GM19395 (cell line): Measurements from ENCODE around the gene RAB3A.
"Not testable (repeated sequence)": the region's sequence is repeated elsewhere in the genome, so short reads cannot be mapped to it uniquely, and the experiment has no call there.

ENCODE experiments used
- ATAC-seq: cut with Tn5 transposase; IDR thresholded peaks from one replicate; pipeline ENCODE4 v1.9.1; 2021; ENCODE audit warnings: mild to moderate bottlenecking, moderate library complexity; ENCODE audit not compliant: unreplicated experiment

Gene RAB3A

DNA sequence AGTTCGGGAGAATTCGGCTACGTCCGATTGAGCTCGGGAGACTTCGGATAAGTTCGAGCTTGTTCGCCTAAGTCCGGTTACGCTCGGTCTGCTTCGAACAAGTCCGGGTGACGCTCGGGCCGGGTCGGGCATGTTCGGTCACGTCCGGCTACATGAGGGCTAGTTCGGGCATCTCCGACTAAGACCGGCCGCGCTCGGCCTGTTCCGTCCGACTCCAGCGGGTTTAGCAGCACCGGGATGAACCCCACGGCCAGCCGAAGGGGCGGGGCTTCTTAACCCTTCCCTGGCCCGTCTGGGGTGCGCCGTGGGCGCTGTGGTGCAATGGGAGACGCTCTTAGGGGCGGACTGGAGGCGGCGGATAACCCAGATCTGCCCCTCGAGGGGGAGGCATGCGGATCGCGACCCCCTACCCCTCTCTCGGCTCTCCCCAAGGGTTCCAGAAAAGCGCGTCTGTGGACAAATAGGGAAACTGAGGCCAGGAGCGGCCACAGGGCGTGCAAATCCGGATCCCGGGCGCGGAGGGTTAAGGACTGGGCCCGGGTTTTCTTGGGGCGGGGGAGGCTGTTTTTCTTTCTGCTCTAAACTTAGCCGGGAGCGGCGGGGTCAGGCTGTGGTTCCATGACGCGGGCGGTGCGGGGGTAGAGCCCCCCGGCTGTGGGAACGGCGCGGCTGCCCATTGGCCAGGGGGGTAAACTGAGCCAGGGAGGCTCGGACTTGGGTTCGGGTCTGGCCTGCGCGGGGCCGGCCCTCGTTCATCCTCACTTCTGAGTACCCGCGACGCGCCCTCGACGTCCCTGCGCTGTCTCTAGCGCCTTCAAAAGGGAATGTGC, 20.9 kb upstream of the RAB3A start:
- ATAC-seq = peak; percentile 90

DNA sequence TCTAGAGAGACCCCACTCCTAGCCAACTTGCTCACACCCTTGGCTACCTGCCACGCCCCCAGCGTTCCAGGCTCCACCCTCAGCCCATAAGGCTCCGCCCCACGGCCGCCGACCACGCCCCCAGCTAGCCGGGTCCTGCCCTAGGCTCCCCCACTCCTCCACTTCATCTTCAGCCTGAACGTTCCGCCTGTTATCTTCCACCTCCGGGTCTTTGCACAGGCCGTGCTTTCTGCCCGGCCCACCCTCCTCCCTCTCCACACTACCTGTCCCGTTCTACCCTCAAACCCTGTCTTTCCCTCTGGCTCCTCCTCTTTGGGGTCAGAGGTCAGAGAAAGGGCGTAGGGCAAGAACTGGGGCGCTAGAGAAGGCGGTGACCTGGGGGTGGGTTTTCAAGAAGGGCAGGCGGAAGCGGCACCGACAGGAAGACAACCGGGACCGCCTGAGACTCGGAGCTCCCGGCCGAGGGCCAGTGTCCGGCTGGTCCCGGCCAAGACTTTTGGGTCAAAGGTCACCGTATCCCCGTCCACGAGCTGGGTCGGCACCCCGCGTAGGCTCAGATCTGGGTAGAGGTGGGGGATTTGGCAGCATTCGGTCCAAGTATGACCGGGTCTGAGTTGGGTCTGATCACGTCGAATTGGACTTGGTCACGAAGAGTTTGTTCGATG, 20.1 kb upstream of the RAB3A start:
- no peak for ATAC-seq

DNA sequence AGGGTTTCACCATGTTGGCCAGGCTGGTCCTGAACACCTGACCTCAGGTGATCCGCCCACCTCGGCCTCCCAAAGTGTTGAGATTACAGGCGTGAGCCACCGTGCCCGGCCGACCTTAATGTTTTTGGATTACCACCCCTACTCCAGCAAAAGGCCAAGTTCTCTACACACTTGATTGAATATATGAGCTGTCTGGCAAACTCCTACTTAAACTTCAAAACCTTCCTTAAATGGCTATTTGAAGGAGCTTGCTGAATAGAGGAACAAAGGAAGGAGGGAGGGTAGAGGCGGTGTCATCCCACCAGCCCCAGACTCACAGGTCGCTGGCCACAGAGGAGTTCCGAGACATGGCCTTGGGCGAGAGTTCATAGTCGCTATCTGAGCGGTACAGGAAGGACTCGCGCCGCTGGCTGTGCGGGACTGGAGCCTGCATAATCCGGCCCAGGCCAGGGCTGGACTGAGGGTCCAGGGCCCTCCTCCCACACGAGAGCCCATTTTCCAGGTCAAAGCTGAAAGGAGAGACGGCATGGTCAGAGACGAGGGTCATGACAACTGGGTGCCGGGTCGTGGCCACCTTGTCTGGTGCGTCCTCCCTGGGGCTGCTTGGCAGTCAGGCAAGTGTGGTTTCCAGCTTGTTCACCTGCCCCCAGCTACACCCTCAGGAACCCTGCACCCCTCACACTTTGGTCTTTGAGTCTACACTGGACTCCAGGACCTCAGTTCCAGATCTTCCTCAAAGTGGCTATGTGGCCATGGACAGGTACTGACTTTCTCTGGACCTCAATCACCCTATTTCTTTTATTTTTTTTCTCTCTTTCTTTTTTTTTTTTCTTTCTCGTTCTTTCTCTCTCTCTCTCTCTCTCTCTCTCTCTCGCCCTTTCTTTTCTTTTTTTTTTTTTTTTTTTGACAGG, 18.2 kb upstream of the RAB3A start:
- ATAC-seq = no peak

DNA sequence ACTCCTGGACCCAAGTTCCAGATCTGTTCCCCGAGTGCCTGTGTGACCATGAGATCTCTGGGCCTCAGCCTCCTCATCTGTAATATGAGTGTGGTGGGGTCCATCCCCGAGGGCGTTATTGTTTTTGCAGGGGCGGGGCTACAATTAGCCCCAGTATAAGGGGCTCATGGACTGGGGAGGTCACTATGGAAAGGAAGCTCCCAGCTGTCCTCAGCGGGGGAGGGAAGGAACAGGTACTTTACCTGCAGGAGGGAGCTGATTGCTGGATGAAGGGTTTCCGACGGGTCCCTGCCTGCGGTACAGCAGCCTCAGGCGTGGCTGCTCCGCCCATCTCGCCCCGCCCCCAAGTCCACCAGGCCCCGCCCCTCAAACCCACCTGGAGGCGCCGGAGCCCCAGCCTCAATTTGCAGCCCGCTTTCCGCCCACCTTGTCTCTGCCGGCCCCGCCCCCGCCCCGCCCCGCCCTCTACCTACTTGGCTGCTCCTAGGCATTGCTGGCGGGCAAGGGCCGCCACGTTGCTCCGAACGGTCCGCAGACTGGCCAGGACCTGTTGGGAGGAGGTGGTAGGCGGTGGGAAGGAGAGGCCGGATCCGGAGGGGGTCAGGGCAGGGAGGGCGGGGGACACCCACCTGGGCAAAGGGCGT, 16.9 kb upstream of the RAB3A start:
- ATAC-seq = no peak

DNA sequence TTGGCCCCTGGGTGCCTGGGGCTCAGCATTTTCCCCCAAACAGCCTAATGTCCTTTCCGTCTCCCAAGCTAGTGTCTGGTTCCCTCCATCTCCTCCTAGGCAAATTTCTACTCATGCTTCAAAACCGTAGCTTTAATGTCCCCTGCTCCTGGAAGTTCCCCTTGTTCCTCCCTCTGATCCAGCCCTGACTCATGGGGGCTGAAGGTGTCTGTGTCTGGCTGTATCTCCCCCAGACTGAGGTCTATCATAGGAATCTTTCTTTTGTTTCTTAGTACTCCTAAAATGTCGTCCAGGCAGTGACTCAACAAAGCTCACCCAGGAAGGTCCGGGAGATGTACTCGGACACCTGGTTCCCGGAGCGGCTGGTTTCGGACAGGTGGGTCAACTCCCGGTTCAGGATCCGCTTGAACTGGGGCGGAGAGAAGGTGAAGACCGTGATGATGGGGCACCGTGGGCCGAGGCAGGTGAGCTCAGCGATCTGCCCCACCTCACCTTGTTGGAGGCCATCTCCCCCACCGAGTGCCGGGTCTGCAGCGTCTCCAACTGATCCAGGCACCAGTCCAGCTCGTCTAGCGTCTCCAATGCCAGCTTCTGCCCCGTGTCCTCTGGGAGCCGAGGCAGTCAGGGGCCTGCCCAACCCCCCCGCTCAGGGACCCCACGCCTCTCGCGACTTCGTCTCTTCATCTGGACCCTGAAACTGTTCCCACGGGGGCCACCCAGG, 16.2 kb upstream of the RAB3A start:
- no peak for ATAC-seq

DNA sequence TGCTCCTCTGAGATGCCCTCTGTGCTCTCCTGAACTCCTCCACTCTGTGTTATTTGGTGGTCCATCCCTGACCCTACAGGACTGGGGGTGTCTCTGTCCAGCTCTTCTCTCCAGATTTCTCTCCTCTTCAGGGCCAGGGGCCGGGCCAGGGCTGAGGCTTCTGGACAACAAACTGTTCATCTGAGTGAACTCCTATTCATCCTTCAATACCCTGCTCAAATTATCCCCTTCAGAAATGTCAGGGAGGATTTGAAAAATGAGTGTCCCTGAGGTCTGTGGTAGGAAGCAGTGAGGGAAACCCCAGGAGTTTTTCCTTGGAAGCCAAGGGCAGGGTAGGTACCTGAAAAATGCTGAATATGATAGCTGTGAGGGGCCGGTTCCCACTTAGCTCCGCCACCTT, 14.8 kb upstream of the RAB3A start:
- no peak for ATAC-seq

DNA sequence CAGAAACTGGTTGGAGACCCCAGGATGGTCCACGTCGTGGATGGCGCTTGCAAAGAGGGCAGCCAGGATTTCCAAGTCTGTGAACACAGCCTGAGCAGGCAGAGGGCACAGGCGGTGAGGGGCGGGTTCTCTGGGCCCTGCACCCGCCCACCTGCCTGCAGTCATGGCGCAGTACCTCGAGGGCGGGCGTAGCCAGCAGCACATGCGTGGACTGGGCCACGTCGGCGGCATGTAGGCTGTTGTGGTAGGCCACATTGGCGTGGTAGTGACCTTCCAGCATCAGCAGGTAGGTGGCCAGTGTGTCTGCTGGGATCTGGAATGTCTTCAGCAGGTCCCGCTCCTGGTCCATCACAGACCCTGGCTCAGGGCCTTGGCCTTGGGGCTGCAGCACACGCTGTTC, 14.3 kb upstream of the RAB3A start:
- no peak for ATAC-seq

DNA sequence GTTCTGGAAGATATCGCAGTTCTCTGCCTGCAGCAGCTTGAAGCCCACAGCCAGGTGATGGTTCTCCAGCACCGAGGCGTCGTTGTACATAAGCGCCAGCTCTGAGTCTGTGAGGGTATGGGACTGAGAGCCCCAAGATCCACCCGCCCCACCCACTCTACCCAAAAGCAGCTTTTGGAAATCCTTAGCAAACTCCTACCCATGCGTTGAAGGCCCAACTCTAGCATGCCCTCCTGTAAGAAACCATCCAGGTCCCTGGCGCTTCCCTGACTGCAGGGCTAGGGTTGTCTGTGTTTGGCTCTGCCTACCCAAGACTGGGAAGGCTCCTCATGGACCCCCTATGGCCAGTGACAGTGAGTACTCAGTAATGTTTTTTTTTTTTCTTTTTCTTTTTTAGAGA, 12.9 kb upstream of the RAB3A start:
- ATAC-seq = no peak

DNA sequence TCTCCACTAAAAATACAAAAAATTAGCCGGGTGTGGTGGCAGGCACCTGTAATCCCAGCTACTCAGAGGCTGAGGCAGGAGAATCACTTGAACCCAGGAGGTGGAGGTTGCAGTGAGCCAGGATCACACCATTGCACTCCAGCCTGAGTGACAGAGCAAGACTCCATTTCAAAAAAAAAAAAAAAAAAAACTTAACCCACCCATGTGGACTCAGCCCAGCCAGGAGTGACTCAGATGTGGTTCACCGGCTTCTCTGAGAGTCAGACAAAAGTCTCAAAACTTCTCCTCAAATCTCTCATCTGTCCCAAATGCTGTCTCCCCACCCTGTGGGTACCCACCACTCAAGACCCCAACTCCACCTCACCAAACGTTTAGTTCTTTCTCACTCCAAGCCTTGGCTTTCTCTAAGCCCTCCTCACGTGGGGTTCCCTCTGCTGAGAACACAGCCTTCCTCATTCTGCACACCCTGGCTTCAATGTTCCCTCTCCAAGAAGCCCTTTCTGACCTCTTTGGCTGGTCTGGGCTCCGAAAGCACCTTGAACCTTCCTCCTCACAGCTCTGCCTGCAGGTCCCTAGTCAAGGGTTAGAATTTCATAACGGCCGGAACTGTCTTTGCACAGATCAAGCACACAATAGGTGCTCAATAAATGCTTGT, 11.1 kb upstream of the RAB3A start:
- no peak for ATAC-seq

DNA sequence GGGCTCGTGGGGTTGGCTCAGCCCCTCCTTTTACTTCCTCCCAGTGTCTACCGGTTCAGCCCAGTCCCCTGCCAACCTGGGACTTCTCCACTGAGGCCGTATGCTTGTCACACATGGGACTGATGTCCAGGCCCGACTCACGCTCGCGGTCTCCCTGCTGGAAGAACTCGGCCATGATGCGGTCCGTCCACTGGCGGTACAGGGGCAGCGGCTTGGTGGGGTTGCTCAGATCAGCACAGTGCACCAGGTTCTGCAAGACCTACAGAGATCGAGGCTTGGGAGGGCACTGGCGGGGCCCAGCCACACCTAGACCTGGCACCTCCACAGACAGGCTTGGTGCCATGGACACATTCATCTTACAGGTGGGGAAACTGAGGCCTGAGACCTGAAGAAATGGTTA, 7.8 kb upstream of the RAB3A start:
- ATAC-seq = no peak

DNA sequence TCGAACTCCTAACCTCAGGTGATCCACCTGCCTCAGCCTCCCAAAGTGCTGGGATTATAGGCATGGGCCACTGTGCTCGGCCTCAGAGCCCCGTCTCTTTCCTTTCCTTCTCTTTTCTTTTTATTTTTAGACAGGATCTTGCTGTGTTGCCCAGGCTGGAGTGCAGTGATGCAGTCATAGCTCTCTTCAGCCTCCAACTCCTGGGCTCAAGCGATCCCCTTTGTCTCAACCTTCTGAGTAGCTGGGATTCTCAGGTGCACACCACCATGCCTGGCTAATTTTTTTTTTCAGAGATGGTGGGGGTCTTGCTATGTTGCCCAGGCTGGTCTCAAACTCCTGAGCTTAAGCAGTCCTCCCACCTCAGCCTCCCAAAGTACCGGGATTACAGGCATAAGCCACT, 6.1 kb upstream of the RAB3A start:
- ATAC-seq = not testable (repeated sequence)

DNA sequence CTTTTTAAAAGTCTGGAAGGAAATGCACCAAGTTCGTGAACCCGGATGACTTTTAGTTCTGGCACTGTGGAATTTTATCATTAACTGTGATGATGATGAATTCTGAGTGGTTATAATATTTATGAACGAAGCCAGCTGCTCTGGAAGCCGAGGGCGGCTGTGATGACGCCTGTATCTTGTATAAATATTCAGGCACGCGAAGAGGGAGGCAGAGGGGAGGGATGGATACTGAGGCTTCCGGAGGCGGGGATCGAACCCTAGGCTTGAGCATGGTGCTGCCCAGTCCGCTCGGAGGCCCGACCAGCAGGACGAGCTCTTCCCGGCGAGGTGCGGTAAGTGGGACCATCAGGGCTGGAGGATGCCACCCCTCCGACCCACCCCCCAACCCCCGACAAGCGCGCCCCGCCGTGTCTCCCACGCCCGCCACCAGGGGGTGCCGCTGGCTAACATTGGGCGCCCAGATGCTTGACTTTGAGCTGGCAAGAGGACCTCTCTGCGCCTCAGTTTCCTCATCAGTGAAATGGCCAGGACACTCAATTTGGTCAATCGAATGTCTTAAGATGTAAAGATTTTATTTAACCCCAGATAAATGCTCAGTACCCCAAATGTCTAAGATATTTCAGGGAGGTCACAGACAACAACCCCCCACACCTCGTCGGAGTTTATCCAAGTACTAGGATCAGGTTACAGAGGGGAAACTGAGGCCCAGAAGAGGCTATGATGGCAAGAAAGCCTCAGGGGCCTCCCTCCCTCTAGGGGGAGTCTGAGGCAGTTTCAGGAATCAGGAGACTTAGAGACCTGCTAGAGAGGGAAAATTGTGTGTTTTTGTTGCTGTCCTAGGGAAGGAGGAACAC, 4.5 kb upstream of the RAB3A start:
- ATAC-seq = no peak

DNA sequence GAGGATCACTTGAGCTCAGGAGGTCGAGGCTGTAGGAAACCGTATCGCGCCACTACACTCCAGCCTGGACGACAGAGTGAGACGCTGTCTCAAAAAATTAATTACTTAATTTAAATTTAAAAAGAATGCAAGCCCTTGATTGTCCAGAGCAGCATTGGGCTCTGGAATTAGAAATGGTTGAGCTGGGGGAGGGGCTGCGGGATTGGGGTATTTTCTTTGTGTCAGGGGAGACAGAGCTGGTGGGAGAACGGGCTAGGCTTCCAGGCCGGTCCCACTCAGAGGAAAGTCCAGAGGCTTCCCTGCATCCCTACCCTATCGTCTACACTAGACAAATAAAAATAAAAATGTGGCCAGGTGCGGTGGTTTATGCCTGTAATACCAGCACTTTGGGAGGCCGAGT, 2.2 kb upstream of the RAB3A start:
- ATAC-seq = no peak

DNA sequence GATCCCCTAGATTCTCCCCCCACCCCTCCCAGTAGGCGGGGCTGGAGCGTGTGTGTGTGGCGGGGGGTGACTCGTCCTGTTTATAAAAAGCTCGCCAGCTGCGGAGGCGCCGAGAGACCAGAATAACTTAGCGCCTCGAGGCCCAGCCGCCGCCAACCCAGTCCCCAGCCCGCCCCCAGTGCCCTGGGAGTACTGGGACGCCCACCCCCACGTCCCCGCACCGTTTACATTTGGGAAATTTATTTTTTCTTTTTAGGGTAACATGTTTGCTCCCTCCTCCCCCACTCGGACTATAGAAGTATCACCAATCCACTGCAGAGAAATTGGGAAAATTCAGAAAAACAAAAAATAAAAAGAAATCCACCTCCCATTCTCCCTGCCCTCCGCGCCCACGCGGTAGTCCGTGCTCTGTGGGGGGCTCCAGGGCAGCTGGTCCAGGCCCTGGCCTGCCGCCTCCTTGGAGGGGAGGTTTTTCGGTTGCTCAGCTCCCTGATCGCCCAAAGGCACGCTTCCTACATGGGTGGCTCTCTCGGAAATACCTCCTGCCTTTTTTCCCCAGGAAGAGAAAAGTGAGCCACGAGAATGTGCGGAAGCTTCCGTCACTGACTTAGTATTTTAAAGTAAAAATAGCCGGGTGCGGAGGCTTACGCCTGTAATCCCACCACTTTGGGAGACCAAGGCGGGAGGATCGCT, 1.5 kb upstream of the RAB3A start:
- ATAC-seq = no peak

DNA sequence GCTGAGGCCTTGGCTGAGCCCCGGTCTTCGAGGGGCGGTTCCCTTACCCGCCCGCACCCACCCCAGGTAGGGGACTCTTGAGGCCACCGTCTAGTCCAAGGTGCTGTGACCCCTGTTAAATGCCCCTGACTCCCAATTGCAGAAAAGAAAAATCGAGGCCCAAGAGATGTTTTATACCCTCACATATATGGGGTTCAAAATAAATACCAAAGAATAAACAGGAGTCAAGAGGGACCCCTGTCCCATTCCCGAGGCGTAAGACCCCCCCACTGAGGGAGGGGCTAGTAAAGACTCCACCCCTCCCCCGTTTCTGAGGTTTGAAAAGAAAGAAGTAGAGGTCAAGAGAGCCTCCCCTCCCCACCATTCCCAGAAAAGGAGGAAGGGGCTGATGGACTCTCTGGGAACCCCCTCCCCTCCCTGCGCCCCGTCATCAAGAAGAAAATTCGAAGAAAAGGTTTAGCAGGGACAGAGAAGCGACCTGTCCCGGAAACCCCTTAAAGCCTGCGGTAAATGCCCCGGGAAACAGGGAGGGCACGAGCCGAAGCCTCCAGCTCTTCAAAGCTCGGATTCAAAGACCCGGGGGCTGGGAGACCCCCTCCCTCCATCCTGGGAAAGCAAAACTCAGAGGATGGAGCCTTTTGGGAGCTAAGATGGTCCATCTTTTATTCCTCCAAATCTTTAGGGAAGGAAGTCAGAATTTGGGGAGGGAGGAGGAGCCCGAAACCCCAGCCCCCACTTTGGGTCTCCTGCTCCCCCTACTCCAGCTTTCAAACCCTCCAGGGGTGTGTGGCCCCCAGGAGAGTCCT, 755 bp upstream of the RAB3A start:
- ATAC-seq = peak; percentile 9

DNA sequence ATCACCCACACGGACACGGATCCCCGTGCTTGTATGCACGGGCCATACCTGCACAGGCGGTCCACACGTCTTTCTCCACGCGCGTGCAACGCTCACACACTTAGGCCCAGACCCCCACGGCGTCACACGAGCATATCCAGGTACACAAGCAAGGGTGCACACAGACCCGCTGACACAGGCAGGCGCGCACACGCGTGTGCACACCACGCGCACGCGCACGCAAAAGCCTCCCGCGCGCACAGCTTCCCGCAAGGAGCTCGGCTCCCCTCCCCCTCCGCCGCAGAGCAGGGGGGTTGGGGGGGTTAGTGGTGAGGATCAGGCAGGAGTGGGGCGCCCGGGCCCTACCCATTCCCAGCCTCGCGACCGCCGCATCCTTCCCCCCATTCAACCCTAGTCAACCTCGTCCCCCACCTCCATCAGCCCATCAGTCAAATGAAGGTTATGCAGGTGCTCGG, 407 bp downstream of the RAB3A start:
- ATAC-seq = no peak

DNA sequence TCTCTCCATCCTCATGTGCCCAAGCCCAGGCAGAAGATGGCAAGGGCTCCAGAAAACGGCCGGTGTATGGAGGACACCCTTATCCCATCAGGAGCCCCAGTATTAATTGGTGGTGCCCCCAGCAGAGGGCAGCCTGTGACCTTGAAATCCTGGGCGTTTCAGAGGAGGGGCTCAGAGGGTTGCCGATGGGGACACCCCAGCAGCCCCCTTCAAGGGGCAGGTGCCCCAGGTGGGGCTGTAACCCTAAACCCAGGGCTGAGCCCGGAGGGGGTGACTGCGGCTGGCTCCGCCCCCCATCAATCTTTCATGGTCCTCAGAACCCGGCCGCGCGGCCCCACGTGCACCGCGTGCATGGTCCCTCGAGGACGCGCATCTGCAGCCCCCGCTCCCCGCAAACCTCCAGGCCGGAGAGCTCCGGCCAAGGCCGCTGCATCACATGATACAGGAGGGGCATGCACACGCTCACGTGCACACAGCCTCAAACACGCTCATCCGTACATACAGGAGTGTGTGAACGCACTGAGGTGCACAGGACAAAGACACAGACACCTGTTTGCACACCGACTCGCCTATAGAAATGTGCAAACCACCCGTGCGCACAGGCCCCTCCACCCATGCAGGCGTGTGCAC, 949 bp downstream of the RAB3A start:
- ATAC-seq = no peak
